ENCODE results near the gene KRTAP20-3.

The KRTAP20-3 gene

DNA sequence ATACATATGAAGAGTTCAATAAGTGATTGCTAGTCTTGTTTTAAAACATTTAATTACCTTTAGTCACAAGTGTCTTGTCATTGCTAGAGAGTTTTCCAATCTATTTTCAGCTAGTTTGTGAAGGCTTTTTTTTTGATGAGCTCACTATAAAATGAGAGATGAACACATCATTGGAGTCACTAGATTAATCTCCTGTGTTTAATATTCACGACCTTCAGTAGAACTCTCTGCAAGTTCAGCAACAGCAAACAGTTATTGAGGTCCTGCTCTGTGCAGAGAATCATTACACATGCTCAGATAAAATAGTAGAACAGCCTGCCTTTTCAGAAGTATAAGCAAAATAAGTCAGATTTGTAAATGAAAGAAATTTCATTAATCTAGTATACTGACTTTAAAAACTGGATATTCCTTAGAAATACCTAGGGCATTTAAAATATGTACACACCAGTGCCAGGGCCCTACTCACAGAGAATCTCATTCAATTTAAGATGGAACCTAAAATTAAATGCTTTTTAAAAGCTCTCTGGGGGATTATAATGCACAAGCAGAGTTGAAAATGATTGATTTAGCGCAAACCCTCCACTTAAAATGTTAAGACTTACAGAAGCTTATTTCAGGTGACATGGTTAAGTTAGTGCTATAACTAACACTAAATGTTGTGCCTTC, 30.5 kb downstream of the KRTAP20-3 start:
- TF ChIP-seq CEBPB (IDR thresholded peaks at IDR 0.05) (no peak), EGR1 (IDR thresholded peaks at IDR 0.05) (no peak), NFIC (IDR thresholded peaks at IDR 0.05) (no peak), TCF12 (IDR thresholded peaks at IDR 0.05; ENCODE audit: low read depth) (no peak)

- no peak for TF ChIP-seq EGR1 (IDR thresholded peaks at IDR 0.05)
Measured at GRCh38 chr21:30674312-30674711, 31.6 kb downstream of the KRTAP20-3 start.

DNA sequence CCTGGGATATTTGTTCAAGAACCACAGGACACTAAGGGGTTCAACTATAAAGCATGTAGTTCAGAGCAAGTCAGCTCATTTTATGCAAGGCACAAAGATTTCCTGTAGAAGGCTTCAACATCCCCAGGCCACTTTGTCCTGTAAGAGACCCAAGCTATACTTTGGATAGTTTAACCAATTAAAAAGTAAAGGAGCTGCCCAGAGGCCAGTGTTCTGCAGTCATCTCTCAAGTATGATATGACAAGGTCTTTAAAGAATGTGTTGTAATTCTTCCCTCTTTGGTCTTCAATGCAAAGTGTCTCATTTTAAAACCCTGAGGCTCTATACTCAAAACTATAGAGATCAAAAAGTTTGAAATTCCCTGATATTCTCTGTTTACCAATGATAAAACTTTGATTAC, 34.1 kb downstream of the KRTAP20-3 start:
- no peak for TF ChIP-seq RAD21 (IDR thresholded peaks at IDR 0.05; ENCODE audit: low read depth)
- no peak for TF ChIP-seq YY1 (IDR thresholded peaks at IDR 0.05; ENCODE audit: low read depth)
- TF ChIP-seq, protein P1, sequence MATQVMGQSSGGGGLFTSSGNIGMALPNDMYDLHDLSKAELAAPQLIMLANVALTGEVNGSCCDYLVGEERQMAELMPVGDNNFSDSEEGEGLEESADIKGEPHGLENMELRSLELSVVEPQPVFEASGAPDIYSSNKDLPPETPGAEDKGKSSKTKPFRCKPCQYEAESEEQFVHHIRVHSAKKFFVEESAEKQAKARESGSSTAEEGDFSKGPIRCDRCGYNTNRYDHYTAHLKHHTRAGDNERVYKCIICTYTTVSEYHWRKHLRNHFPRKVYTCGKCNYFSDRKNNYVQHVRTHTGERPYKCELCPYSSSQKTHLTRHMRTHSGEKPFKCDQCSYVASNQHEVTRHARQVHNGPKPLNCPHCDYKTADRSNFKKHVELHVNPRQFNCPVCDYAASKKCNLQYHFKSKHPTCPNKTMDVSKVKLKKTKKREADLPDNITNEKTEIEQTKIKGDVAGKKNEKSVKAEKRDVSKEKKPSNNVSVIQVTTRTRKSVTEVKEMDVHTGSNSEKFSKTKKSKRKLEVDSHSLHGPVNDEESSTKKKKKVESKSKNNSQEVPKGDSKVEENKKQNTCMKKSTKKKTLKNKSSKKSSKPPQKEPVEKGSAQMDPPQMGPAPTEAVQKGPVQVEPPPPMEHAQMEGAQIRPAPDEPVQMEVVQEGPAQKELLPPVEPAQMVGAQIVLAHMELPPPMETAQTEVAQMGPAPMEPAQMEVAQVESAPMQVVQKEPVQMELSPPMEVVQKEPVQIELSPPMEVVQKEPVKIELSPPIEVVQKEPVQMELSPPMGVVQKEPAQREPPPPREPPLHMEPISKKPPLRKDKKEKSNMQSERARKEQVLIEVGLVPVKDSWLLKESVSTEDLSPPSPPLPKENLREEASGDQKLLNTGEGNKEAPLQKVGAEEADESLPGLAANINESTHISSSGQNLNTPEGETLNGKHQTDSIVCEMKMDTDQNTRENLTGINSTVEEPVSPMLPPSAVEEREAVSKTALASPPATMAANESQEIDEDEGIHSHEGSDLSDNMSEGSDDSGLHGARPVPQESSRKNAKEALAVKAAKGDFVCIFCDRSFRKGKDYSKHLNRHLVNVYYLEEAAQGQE (IDR thresholded peaks at IDR 0.05; ENCODE audit: low read depth), result no peak
- TF ChIP-seq, protein P2, sequence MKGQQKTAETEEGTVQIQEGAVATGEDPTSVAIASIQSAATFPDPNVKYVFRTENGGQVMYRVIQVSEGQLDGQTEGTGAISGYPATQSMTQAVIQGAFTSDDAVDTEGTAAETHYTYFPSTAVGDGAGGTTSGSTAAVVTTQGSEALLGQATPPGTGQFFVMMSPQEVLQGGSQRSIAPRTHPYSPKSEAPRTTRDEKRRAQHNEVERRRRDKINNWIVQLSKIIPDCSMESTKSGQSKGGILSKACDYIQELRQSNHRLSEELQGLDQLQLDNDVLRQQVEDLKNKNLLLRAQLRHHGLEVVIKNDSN (IDR thresholded peaks at IDR 0.05), result no peak
- no peak for TF ChIP-seq TCF12 (IDR thresholded peaks at IDR 0.05; ENCODE audit: low read depth)
- TF ChIP-seq NFIC (IDR thresholded peaks at IDR 0.05), result no peak
- TF ChIP-seq TAF1 (IDR thresholded peaks at IDR 0.05; ENCODE audit: low read depth), result no peak
- TF ChIP-seq CREB1 (IDR thresholded peaks at IDR 0.05; ENCODE audit: low read depth), result no peak
- TF ChIP-seq FOXM1 (IDR thresholded peaks at IDR 0.05; ENCODE audit: borderline replicate concordance, low read depth), result no peak
- TF ChIP-seq TEAD4 (IDR thresholded peaks at IDR 0.05), result no peak
- TF ChIP-seq, protein P3, sequence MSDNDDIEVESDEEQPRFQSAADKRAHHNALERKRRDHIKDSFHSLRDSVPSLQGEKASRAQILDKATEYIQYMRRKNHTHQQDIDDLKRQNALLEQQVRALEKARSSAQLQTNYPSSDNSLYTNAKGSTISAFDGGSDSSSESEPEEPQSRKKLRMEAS (IDR thresholded peaks at IDR 0.05), result no peak
- TF ChIP-seq EGR1 (IDR thresholded peaks at IDR 0.05), result no peak
- TF ChIP-seq EP300 (IDR thresholded peaks at IDR 0.05; ENCODE audit: borderline replicate concordance), result no peak
- TF ChIP-seq CEBPB (IDR thresholded peaks at IDR 0.05), result no peak
- no peak for TF ChIP-seq ZBTB7A (IDR thresholded peaks at IDR 0.05; ENCODE audit: low read depth)

GRCh38 chr21:30680586-30680985, 37.9 kb downstream of the KRTAP20-3 start:
- TF ChIP-seq EGR1 (IDR thresholded peaks at IDR 0.05) (no peak), NFIC (IDR thresholded peaks at IDR 0.05) (no peak), FOXM1 (IDR thresholded peaks at IDR 0.05; ENCODE audit: borderline replicate concordance, low read depth) (no peak), YY1 (IDR thresholded peaks at IDR 0.05; ENCODE audit: low read depth) (no peak), EP300 (IDR thresholded peaks at IDR 0.05; ENCODE audit: borderline replicate concordance) (no peak), ZBTB7A (IDR thresholded peaks at IDR 0.05; ENCODE audit: low read depth) (no peak), TAF1 (IDR thresholded peaks at IDR 0.05; ENCODE audit: low read depth) (no peak), TEAD4 (IDR thresholded peaks at IDR 0.05) (no peak), CEBPB (IDR thresholded peaks at IDR 0.05) (no peak), RAD21 (IDR thresholded peaks at IDR 0.05; ENCODE audit: low read depth) (no peak), CREB1 (IDR thresholded peaks at IDR 0.05; ENCODE audit: low read depth) (no peak), TCF12 (IDR thresholded peaks at IDR 0.05; ENCODE audit: low read depth) (no peak)
- TF ChIP-seq, protein P3 (IDR thresholded peaks at IDR 0.05), result no peak
- TF ChIP-seq, protein P1 (IDR thresholded peaks at IDR 0.05; ENCODE audit: low read depth), result no peak
- TF ChIP-seq, protein P2 (IDR thresholded peaks at IDR 0.05), result no peak

GRCh38 chr21:30684506-30684905, 41.8 kb downstream of the KRTAP20-3 start:
- TF ChIP-seq TEAD4 (IDR thresholded peaks at IDR 0.05) (no peak), RAD21 (IDR thresholded peaks at IDR 0.05; ENCODE audit: low read depth) (no peak), TCF12 (IDR thresholded peaks at IDR 0.05; ENCODE audit: low read depth) (no peak), NFIC (IDR thresholded peaks at IDR 0.05) (no peak), TAF1 (IDR thresholded peaks at IDR 0.05; ENCODE audit: low read depth) (no peak), YY1 (IDR thresholded peaks at IDR 0.05; ENCODE audit: low read depth) (no peak), CREB1 (IDR thresholded peaks at IDR 0.05; ENCODE audit: low read depth) (no peak), ZBTB7A (IDR thresholded peaks at IDR 0.05; ENCODE audit: low read depth) (no peak)
- TF ChIP-seq, protein P1 (IDR thresholded peaks at IDR 0.05; ENCODE audit: low read depth), result no peak
- TF ChIP-seq, protein P3 (IDR thresholded peaks at IDR 0.05), result no peak
